ENCODE results near the gene FLG.

FLG gene

GRCh38 chr1:152325111-152325510, at the start of gene FLG:
Gene FLG, minus strand, starts transcription at chr1:152325239. Its CDS starts 9,783 bp downstream, at chr1:152315456.
- DNase-seq, result no peak

DNA sequence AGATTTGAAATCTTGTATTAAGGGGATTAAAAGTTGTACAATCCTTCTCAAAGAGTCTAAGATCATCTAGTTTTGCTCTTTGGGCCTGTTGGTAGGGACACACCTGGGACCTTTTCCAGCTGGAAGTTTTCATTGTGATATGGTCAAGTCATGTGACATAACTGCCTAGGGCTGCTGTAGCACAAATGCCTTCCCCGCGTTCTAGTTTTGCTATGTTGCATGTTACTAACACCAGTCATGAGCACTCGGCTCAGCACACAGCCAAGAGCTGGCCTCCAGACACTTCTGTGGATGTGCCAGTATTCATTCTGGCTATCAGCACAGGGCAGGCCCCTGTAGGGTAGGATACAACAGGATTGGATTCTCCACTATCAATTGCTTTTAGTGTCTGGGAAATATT, 49.4 kb upstream of the FLG start:
- no peak overlapping the region for H2AFZ ChIP-seq (ENCODE audit: low read depth, low read length)
- H3K4me1 ChIP-seq (ENCODE audit: insufficient read depth, low read length), result no peaks in the 10 kb centered on the region
- H3K79me2 ChIP-seq (ENCODE audit: insufficient read depth, low read length), result no peaks in the 10 kb centered on the region
- H3K36me3 ChIP-seq (ENCODE audit: insufficient read depth, low read length), result no peaks in the 10 kb centered on the region
- DNase-seq (no peak), ATAC-seq (ENCODE audit: insufficient read depth, low read depth) (no peak)
- H3K4me2 ChIP-seq (ENCODE audit: insufficient read depth, low read length), result no peak overlapping the region
- no peak overlapping the region for H3K4me3 ChIP-seq (ENCODE audit: low read depth in 1 of 2, low read length in 2 of 2)
- peaks cover 2% of the 10 kb centered on the region for H3K27me3 ChIP-seq (ENCODE audit: insufficient read depth, low read length, poor library complexity)
- TF ChIP-seq CTCF (IDR thresholded peaks at IDR 0.05; ENCODE audit: borderline replicate concordance, extremely low read depth, low read length, poor library complexity, severe bottlenecking), result no peak
- no peak for TF ChIP-seq EZH2 (IDR thresholded peaks at IDR 0.05; ENCODE audit: borderline replicate concordance, low read depth, low read length, severe bottlenecking)
- no peak overlapping the region for H3K27ac ChIP-seq (ENCODE audit: low read length)
- H3K9me3 ChIP-seq (ENCODE audit: insufficient read depth, low read length, severe bottlenecking), result no peaks in the 10 kb centered on the region
- no peak overlapping the region for H3K9ac ChIP-seq (ENCODE audit: low read depth, low read length)
- H4K20me1 ChIP-seq (ENCODE audit: insufficient read depth, low read length), result no peaks in the 10 kb centered on the region

More at GRCh38 chr1:152325111-152325510, at the start of gene FLG:
- TF ChIP-seq CTCF (IDR thresholded peaks at IDR 0.05; ENCODE audit: borderline replicate concordance, extremely low read depth, low read length, poor library complexity, severe bottlenecking) (no peak), EZH2 (IDR thresholded peaks at IDR 0.05; ENCODE audit: borderline replicate concordance, low read depth, low read length, severe bottlenecking) (no peak)
- Histone ChIP-seq H3K27ac (ENCODE audit: low read length) (no peak within 1 kb of the TSS), H3K4me3 (ENCODE audit: low read depth in 1 of 2, low read length in 2 of 2) (no peak within 1 kb of the TSS), H3K9me3 (ENCODE audit: insufficient read depth, low read length, severe bottlenecking) (no peaks in the 10 kb centered on the region), H3K27me3 (ENCODE audit: insufficient read depth, low read length, poor library complexity) (peaks cover 6% of the 10 kb centered on the region), H3K9ac (ENCODE audit: low read depth, low read length) (no peak within 1 kb of the TSS), H3K79me2 (ENCODE audit: insufficient read depth, low read length) (no peaks in the 10 kb centered on the region), H3K36me3 (ENCODE audit: insufficient read depth, low read length) (no peaks in the 10 kb centered on the region), H3K4me1 (ENCODE audit: insufficient read depth, low read length) (no peaks in the 10 kb centered on the region), H3K4me2 (ENCODE audit: insufficient read depth, low read length) (no peak within 1 kb of the TSS), H2AFZ (ENCODE audit: low read depth, low read length) (no peak within 1 kb of the TSS), H4K20me1 (ENCODE audit: insufficient read depth, low read length) (no peaks in the 10 kb centered on the region)
- ATAC-seq (ENCODE audit: insufficient read depth, low read depth), result no peak

- no peaks in the 10 kb centered on the region for H3K79me2 ChIP-seq (ENCODE audit: insufficient read depth, low read length)
- ATAC-seq (ENCODE audit: insufficient read depth, low read depth) (no peak), DNase-seq (no peak)
- no peaks in the 10 kb centered on the region for H3K4me1 ChIP-seq (ENCODE audit: insufficient read depth, low read length)
- H3K36me3 ChIP-seq (ENCODE audit: insufficient read depth, low read length), result no peaks in the 10 kb centered on the region
- no peak for TF ChIP-seq CTCF (IDR thresholded peaks at IDR 0.05; ENCODE audit: borderline replicate concordance, extremely low read depth, low read length, poor library complexity, severe bottlenecking)
- TF ChIP-seq EZH2 (IDR thresholded peaks at IDR 0.05; ENCODE audit: borderline replicate concordance, low read depth, low read length, severe bottlenecking), result no peak
- no peak overlapping the region for H3K27ac ChIP-seq (ENCODE audit: low read length)
- H3K4me2 ChIP-seq (ENCODE audit: insufficient read depth, low read length), result no peak overlapping the region
- H3K9ac ChIP-seq (ENCODE audit: low read depth, low read length), result no peak overlapping the region
- H4K20me1 ChIP-seq (ENCODE audit: insufficient read depth, low read length), result no peaks in the 10 kb centered on the region
- H3K9me3 ChIP-seq (ENCODE audit: insufficient read depth, low read length, severe bottlenecking), result peaks cover 2% of the 10 kb centered on the region
- H2AFZ ChIP-seq (ENCODE audit: low read depth, low read length), result no peak overlapping the region
- peaks cover 2% of the 10 kb centered on the region for H3K27me3 ChIP-seq (ENCODE audit: insufficient read depth, low read length, poor library complexity)
- no peak overlapping the region for H3K4me3 ChIP-seq (ENCODE audit: low read depth in 1 of 2, low read length in 2 of 2)
These were observed 47.6 kb upstream of the FLG start for GRCh38 chr1:152372672-152373071.

DNA sequence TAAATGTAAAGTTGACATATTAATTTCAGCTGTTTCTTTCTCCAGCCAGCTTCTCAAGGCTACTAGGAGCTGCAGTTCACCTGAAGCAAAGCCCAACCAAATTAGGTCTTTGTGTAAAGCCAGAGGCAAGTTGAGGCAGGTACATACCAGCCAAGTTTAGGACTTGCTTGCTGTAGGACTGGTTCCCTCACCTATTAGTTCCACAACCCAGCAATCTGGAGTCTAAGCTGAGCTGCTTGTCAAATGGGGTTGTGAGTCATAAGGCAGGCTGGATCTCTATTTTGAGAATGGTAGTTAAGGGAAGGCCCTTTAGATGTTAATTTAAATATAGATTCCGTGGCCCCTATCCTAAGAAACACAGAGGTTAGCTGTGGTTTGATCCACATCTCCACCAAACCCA, 42.4 kb upstream of the FLG start:
- Histone ChIP-seq H3K36me3 (ENCODE audit: insufficient read depth, low read length) (no peaks in the 10 kb centered on the region), H3K27me3 (ENCODE audit: insufficient read depth, low read length, poor library complexity) (peaks cover 2% of the 10 kb centered on the region), H3K9me3 (ENCODE audit: insufficient read depth, low read length, severe bottlenecking) (peaks cover 2% of the 10 kb centered on the region), H3K9ac (ENCODE audit: low read depth, low read length) (no peak overlapping the region), H3K27ac (ENCODE audit: low read length) (no peak overlapping the region), H3K4me3 (ENCODE audit: low read depth in 1 of 2, low read length in 2 of 2) (no peak overlapping the region), H3K4me1 (ENCODE audit: insufficient read depth, low read length) (no peaks in the 10 kb centered on the region), H3K79me2 (ENCODE audit: insufficient read depth, low read length) (no peaks in the 10 kb centered on the region), H4K20me1 (ENCODE audit: insufficient read depth, low read length) (no peaks in the 10 kb centered on the region), H3K4me2 (ENCODE audit: insufficient read depth, low read length) (no peak overlapping the region), H2AFZ (ENCODE audit: low read depth, low read length) (no peak overlapping the region)
- ATAC-seq (ENCODE audit: insufficient read depth, low read depth) (no peak), DNase-seq (no peak)
- TF ChIP-seq EZH2 (IDR thresholded peaks at IDR 0.05; ENCODE audit: borderline replicate concordance, low read depth, low read length, severe bottlenecking), result no peak
- TF ChIP-seq CTCF (IDR thresholded peaks at IDR 0.05; ENCODE audit: borderline replicate concordance, extremely low read depth, low read length, poor library complexity, severe bottlenecking), result no peak

Measured in DND-41 (cell line).